GM12878 (cell line): ENCODE results near the gene CMA1. TPM values are rescaled to one million over a fixed set of nuclear protein-coding genes. Genes with fewer than 3 reads are reported as not detected.

Experiments
- ATAC-seq: fragments of 200-7000 bp; cut with Tn5 transposase; 3 replicates; pipeline ENCODE4 v1.9.1; 2020; ENCODE audit warnings: mild to moderate bottlenecking, moderate library complexity
- BruUV-seq: library from RNA; stranded (reverse); fragments of 400-500 nt; replicated peaks from 2 replicates; lab custom pipeline; 2021; lab: Mats Ljungman, UMichigan
- CTCF ChIA-PET: fragments of 300-600 bp; sonication (Branson Sonifier 250); formaldehyde crosslinking; extraction: SDS; loops from one replicate; lab custom pipeline; 2021; ENCODE audit warnings: inconsistent platforms; lab: Yijun Ruan, JAX
- POLR2A ChIA-PET: fragments of 350-600 bp; formaldehyde crosslinking; extraction: SDS; loops from one replicate; lab custom pipeline; 2021; ENCODE audit warnings: inconsistent platforms; lab: Charles Lee
- RAD21 ChIA-PET: fragments of 300-600 bp; sonication (Branson Sonifier 250); formaldehyde crosslinking; loops from one replicate; lab custom pipeline; 2023; ENCODE audit warnings: antibody characterized with exemption; ENCODE audit not compliant: unreplicated experiment; lab: Charles Lee
- SMC1A ChIA-PET: fragments of 300-600 bp; sonication (Branson Sonifier 250); formaldehyde crosslinking; loops from one replicate; lab custom pipeline; 2023; ENCODE audit not compliant: unreplicated experiment, uncharacterized antibody; lab: Charles Lee
- DNase-seq: peaks from one replicate; pipeline ENCODE4 v3.0.0-alpha.2; 2011; ENCODE audit warnings: low read depth, low spot score
- FAIRE-seq: peaks from 3 replicates; lab custom pipeline; 2011; peaks lifted over from hg19 to GRCh38; lab: Jason Lieb, UNC
- H2AFZ ChIP-seq: 2 replicates; pipeline ENCODE4 v1.6.0; 2011; ENCODE audit warnings: low read depth, low read length, control low read depth; ENCODE audit not compliant: control insufficient read depth
- H3K27ac ChIP-seq: 2 replicates; pipeline ENCODE4 v1.5.1; 2011; ENCODE audit warnings: control low read depth; ENCODE audit not compliant: control insufficient read depth, insufficient read depth
- H3K27me3 ChIP-seq, 2 experiments: replicated peaks in 1 of 2; 2 replicates each; pipeline versions ENCODE4 v1.6.0 to v1.6.1; 2011; ENCODE audit warnings: low read length in 1 of 2; ENCODE audit not compliant: control insufficient read depth in 2 of 2, insufficient read depth in 2 of 2
- H3K36me3 ChIP-seq, 2 experiments: 2 replicates each; pipeline ENCODE4 v1.5.1; 2011; ENCODE audit warnings: low read length in 1 of 2; ENCODE audit not compliant: control insufficient read depth in 2 of 2, insufficient read depth in 2 of 2
- H3K4me1 ChIP-seq: 2 replicates; pipeline ENCODE4 v1.6.1; 2011; ENCODE audit warnings: mild to moderate bottlenecking, low read length, moderate library complexity, mixed read lengths; ENCODE audit not compliant: control insufficient read depth, insufficient read depth
- H3K4me2 ChIP-seq: 2 replicates; pipeline ENCODE4 v1.6.0; 2011; ENCODE audit warnings: control low read depth; ENCODE audit not compliant: control insufficient read depth, insufficient read depth
- H3K4me3 ChIP-seq: fragments of 200-600 bp; sonication (generic); 2 replicates; pipeline ENCODE4 v1.5.1; 2016
- H3K79me2 ChIP-seq: 2 replicates; pipeline ENCODE4 v1.6.0; 2011; ENCODE audit warnings: low read length; ENCODE audit not compliant: control insufficient read depth, insufficient read depth
- H3K9ac ChIP-seq: 2 replicates; pipeline ENCODE4 v1.8.0; 2011; ENCODE audit warnings: low read length, control low read depth, mixed read lengths; ENCODE audit not compliant: control insufficient read depth, insufficient read depth
- H3K9me3 ChIP-seq: replicated peaks from 3 replicates; pipeline ENCODE4 v1.5.1; 2011; ENCODE audit warnings: mild to moderate bottlenecking, low read length; ENCODE audit not compliant: control insufficient read depth, insufficient read depth
- H4K20me1 ChIP-seq: 2 replicates; pipeline ENCODE4 v1.6.0; 2011; ENCODE audit not compliant: control insufficient read depth, insufficient read depth
- BHLHE40 ChIP-seq, 2 experiments: fragments of 450-650 bp in 1 of 2; IDR thresholded peaks; 2 replicates each; pipeline ENCODE4 v1.6.1; 2011 to 2017; ENCODE audit warnings: low read depth in 2 of 2, borderline replicate concordance in 1 of 2, improper control_type of control experiment in 1 of 2, low read length in 1 of 2, mild to moderate bottlenecking in 1 of 2
- CHD1 ChIP-seq: IDR thresholded peaks from 2 replicates; pipeline ENCODE4 v1.6.1; 2012; ENCODE audit warnings: low read depth, low read length, improper control_type of control experiment
- CTCF ChIP-seq, 3 experiments: IDR thresholded peaks in 2 of 3; conservative IDR thresholded peaks in 1 of 3; 2 replicates each; pipeline ENCODE4 v1.5.1; 2011; ENCODE audit warnings: low read depth in 3 of 3, low read length in 3 of 3, mild to moderate bottlenecking in 3 of 3, control low read depth in 2 of 3, moderate library complexity in 2 of 3, inconsistent platforms in 1 of 3, mixed read lengths in 1 of 3; ENCODE audit not compliant: control insufficient read depth in 2 of 3, insufficient read depth in 1 of 3; ENCODE audit errors: extremely low read depth in 1 of 3
- HDGF ChIP-seq: fragments of 450-650 bp; IDR thresholded peaks from 2 replicates; pipeline ENCODE4 v1.6.1; 2016; ENCODE audit warnings: antibody characterized with exemption
- KLF5 ChIP-seq: fragments of 450-650 bp; IDR thresholded peaks from 2 replicates; pipeline ENCODE4 v1.6.1; 2014; ENCODE audit warnings: mild to moderate bottlenecking; ENCODE audit not compliant: partially characterized antibody
- NFYB ChIP-seq: IDR thresholded peaks from 2 replicates; pipeline ENCODE4 v1.6.1; 2011; ENCODE audit warnings: low read depth, mild to moderate bottlenecking, low read length, improper control_type of control experiment, moderate library complexity; ENCODE audit not compliant: insufficient read depth
- PAX8 ChIP-seq: fragments of 450-650 bp; IDR thresholded peaks from 2 replicates; pipeline ENCODE4 v1.6.1; 2017; ENCODE audit warnings: mild to moderate bottlenecking, moderate library complexity
- PBX3 ChIP-seq: IDR thresholded peaks from 2 replicates; pipeline ENCODE4 v1.6.1; 2011; ENCODE audit warnings: mild to moderate bottlenecking, low read depth, low read length, moderate library complexity; ENCODE audit not compliant: insufficient replicate concordance
- POLR2A ChIP-seq: IDR thresholded peaks from 2 replicates; pipeline ENCODE4 v1.6.1; 2011; ENCODE audit warnings: low read depth, mild to moderate bottlenecking, low read length
- RAD21 ChIP-seq: IDR thresholded peaks from 2 replicates; pipeline ENCODE4 v1.6.1; 2011; ENCODE audit warnings: mild to moderate bottlenecking, low read depth, low read length, moderate library complexity; ENCODE audit not compliant: insufficient read depth
- RUNX3 ChIP-seq: IDR thresholded peaks from 2 replicates; pipeline ENCODE4 v1.6.1; 2012; ENCODE audit warnings: low read length, inconsistent platforms
- SIN3A ChIP-seq: IDR thresholded peaks from 2 replicates; pipeline ENCODE4 v1.6.1; 2012; ENCODE audit warnings: low read depth, low read length, improper control_type of control experiment
- SMC3 ChIP-seq: IDR thresholded peaks from 2 replicates; pipeline ENCODE4 v1.6.1; 2011; ENCODE audit warnings: low read length, improper control_type of control experiment, borderline replicate concordance
- WRNIP1 ChIP-seq: IDR thresholded peaks from 2 replicates; pipeline ENCODE4 v1.6.1; 2011; ENCODE audit warnings: low read depth, low read length, improper control_type of control experiment, borderline replicate concordance
- WGBS: methylation state at CpG from one replicate; pipeline ENCODE4 v1.1.6; 2016; ENCODE audit warnings: low lambda C conversion rate; ENCODE audit not compliant: insufficient replicate concordance, insufficient coverage; ENCODE audit errors: missing lambda C conversion rate; 5-methylcytosine and 5-hydroxymethylcytosine counted together
- in situ Hi-C: fragments of 300-500 bp; cut with MboI; formaldehyde crosslinking; loops from 9 replicates; pipeline ENCODE4 v1.14.3; 2018; ENCODE audit warnings: mixed read lengths
- intact Hi-C: fragments of 100-400 bp; cut with micrococcal nuclease; formaldehyde crosslinking; loops from one replicate; pipeline ENCODE4 v1.14.2; 2022; ENCODE audit not compliant: unreplicated experiment
- polyA plus RNA-seq, 11 experiments: library from polyadenylated mRNA; depleted of rRNA in 4 of 11; unstranded in 6 of 11; stranded (reverse) in 5 of 11; fragments of >200 nt; fragmentation: Nextera tagmentation in 4 of 11; fragmentation: Illumina TruSeq in 1 of 11; extraction: Ambion mirVana in 4 of 11; extraction: Trizol in 1 of 11; gene quantifications; 1 replicate in 1 of 11; 2 replicates in 10 of 11; pipeline versions ENCODE4 v1.2.1 to v1.2.3, GENCODE V29; 2011 to 2016; ENCODE audit warnings: inconsistent platforms in 2 of 11, missing spikeins in 2 of 11, low read depth in 1 of 11
- total RNA-seq, 4 experiments: library from RNA; depleted of rRNA in 3 of 4; stranded (reverse); fragments of >200 nt in 3 of 4; fragmentation: Illumina TruSeq in 1 of 4; extraction: Trizol in 1 of 4; gene quantifications; 2 replicates each; pipeline versions ENCODE4 v1.2.1 to v1.2.3, GENCODE V29; 2013 to 2021
- TF ChIP-seq, protein P1 (sequence below): fragments of 450-650 bp; IDR thresholded peaks from 2 replicates; pipeline ENCODE4 v1.6.1; 2016; ENCODE audit warnings: mild to moderate bottlenecking

Gene CMA1
- total and polyA plus RNA-seq, 10 of the 15 experiments (the other 5 are each of a cell fraction or from before 2014, with no cell fraction given): not detected

- intact Hi-C loops: loop anchor here (2.0 to 10.0 kb wide), 2 partner anchors 123 to 197 kb away; partner anchors contain the start of gene GZMH
- in situ Hi-C loops: no loop called here
- Histone ChIP-seq H3K9ac (no peak overlapping the region), H3K36me3 (no peaks in the 10 kb centered on the region), H2AFZ (peak overlapping the region; percentile 70), H3K27me3 (no peaks in the 10 kb centered on the region), H3K27ac (no peak overlapping the region), H3K79me2 (no peaks in the 10 kb centered on the region), H3K4me3 (no peak overlapping the region), H3K4me1 (peaks cover 13% of the 10 kb centered on the region), H3K9me3 (no peaks in the 10 kb centered on the region; the same call in 2 of the 3 replicates), H4K20me1 (no peaks in the 10 kb centered on the region), H3K4me2 (peak overlapping the region; percentile 31)
- SMC1A ChIA-PET: interaction anchor here (0.6 to 1.1 kb wide), 3 partner anchors 343 to 553 kb away, joined by 3 to 4 read pairs (median 3); no protein-coding TSS in a partner anchor
- RAD21 ChIA-PET: interaction anchor here (1.0 kb wide), 1 partner anchor 223 kb away, joined by 3 read pairs; no protein-coding TSS in a partner anchor
- POLR2A ChIA-PET: no interaction called here
- CTCF ChIA-PET: interaction anchor here (0.6 to 1.7 kb wide), 21 partner anchors 9 to 917 kb away, joined by 3 to 11 read pairs (median 4); partner anchors contain the start of gene TINF2
- DNase-seq (peak; percentile 17), FAIRE-seq (peak; percentile 57), ATAC-seq (peak; percentile 99)
- WGBS: 32% methylated on average over 23 of the region's 23 CpGs
- no TSS peak for BruUV-seq
- peak; percentile 33; the same call in 1 of the 2 replicates for TF ChIP-seq RUNX3
- TF ChIP-seq HDGF: peak; percentile 51; the same call in 1 of the 2 replicates
- no peak for TF ChIP-seq PAX8
- no peak for TF ChIP-seq CHD1
- TF ChIP-seq BHLHE40 (IDR thresholded peaks at IDR 0.05; ENCODE audit: borderline replicate concordance in 1 of 2, low read depth in 2 of 2, low read length in 1 of 2): no peak
- TF ChIP-seq CTCF (IDR thresholded peaks at IDR 0.05 in 2 of 3, conservative IDR thresholded peaks at IDR 0.05 in 1 of 3; ENCODE audit: control insufficient read depth in 2 of 3, extremely low read depth in 1 of 3, insufficient read depth in 1 of 3, low read depth in 3 of 3, low read length in 3 of 3): peak; percentile 78 to 97 (median 90)
- TF ChIP-seq RAD21: peak; percentile 90
- peak; percentile 34 for TF ChIP-seq KLF5
- peak; percentile 48; the same call in 1 of the 2 replicates for TF ChIP-seq SMC3
- TF ChIP-seq PBX3: peak; percentile 54
- TF ChIP-seq NFYB: 0 out of 2 replicates have a peak, but pooled peaks have one; percentile 11
- no peak for TF ChIP-seq WRNIP1
- no peak for TF ChIP-seq SIN3A
- TF ChIP-seq, protein P1, sequence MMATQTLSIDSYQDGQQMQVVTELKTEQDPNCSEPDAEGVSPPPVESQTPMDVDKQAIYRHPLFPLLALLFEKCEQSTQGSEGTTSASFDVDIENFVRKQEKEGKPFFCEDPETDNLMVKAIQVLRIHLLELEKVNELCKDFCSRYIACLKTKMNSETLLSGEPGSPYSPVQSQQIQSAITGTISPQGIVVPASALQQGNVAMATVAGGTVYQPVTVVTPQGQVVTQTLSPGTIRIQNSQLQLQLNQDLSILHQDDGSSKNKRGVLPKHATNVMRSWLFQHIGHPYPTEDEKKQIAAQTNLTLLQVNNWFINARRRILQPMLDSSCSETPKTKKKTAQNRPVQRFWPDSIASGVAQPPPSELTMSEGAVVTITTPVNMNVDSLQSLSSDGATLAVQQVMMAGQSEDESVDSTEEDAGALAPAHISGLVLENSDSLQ: peak; percentile 83
- peak; percentile 28; the same call in 1 of the 2 replicates for TF ChIP-seq POLR2A
Observed at GRCh38 chr14:24481622-24482324, 26.3 kb downstream of the CMA1 start.
